K562 (cell line): Measurements from ENCODE around the gene SLC1A3. TPM values are rescaled to one million over a fixed set of nuclear protein-coding genes. Genes with fewer than 3 reads are reported as not detected.
A peak's percentile ranks its signal among the peaks of the same experiment; 100 is the strongest.

Experiments
- BACH1 ChIP-seq: fragments of 200-800 bp; sonication (Bioruptor generic); IDR thresholded peaks from 2 replicates; pipeline ENCODE4 v1.6.1; 2016; ENCODE audit warnings: missing genetic modification characterization, missing compliant biosample characterization
- CXXC5 ChIP-seq: fragments of 250-450 bp; sonication (Bioruptor Pico); IDR thresholded peaks from 2 replicates; pipeline ENCODE4 v1.8.0; 2022; ENCODE audit warnings: inconsistent platforms, mild to moderate bottlenecking, moderate library complexity
- DMBX1 ChIP-seq: fragments of 250-450 bp; sonication (Bioruptor Pico); IDR thresholded peaks from 2 replicates; pipeline ENCODE4 v1.8.0; 2022; ENCODE audit warnings: inconsistent platforms, mild to moderate bottlenecking, moderate library complexity, borderline replicate concordance
- EP400 ChIP-seq: fragments of 450-650 bp; IDR thresholded peaks from 2 replicates; pipeline ENCODE4 v1.6.1; 2017; ENCODE audit warnings: antibody characterized with exemption, mild to moderate bottlenecking, moderate library complexity
- GABPA ChIP-seq: fragments of 200-800 bp; sonication (Bioruptor generic); conservative IDR thresholded peaks from 2 replicates; pipeline ENCODE4 v1.6.1; 2016; ENCODE audit warnings: low read depth, missing genetic modification characterization, missing compliant biosample characterization
- IRF9 ChIP-seq: fragments of 450-650 bp; IDR thresholded peaks from 2 replicates; pipeline ENCODE4 v1.6.1; 2016; ENCODE audit warnings: missing biosample characterization, missing genetic modification characterization
- KDM2B ChIP-seq: fragments of 250-450 bp; sonication (Bioruptor Pico); IDR thresholded peaks from 2 replicates; pipeline ENCODE4 v1.8.0; 2021; ENCODE audit warnings: mild to moderate bottlenecking, moderate library complexity
- KLF6 ChIP-seq: fragments of 250-450 bp; sonication (Bioruptor Pico); IDR thresholded peaks from 2 replicates; pipeline ENCODE4 v1.4.0; 2020; ENCODE audit warnings: mild to moderate bottlenecking, moderate library complexity, borderline replicate concordance
- PCBP1 ChIP-seq: fragments of 200-400 bp; formaldehyde crosslinking; IDR thresholded peaks from 2 replicates; pipeline ENCODE4 v1.6.1; 2018; ENCODE audit warnings: mild to moderate bottlenecking, low read depth, low read length; ENCODE audit not compliant: poor library complexity, severe bottlenecking
- POLR2H ChIP-seq: IDR thresholded peaks from 2 replicates; pipeline ENCODE4 v1.6.1; 2016; ENCODE audit warnings: missing genetic modification characterization, low read depth, mild to moderate bottlenecking, control low read depth, missing compliant biosample characterization, moderate library complexity
- PURB ChIP-seq: sonication (generic); formaldehyde crosslinking; IDR thresholded peaks from 2 replicates; pipeline ENCODE4 v1.9.0; 2021; ENCODE audit warnings: low read depth, mild to moderate bottlenecking, missing genetic modification reagents
- RB1 ChIP-seq: fragments of 450-650 bp; IDR thresholded peaks from 2 replicates; pipeline ENCODE4 v1.6.1; 2017; ENCODE audit warnings: low read depth, mild to moderate bottlenecking
- RBM22 ChIP-seq: fragments of 200-400 bp; formaldehyde crosslinking; IDR thresholded peaks from 2 replicates; pipeline ENCODE4 v1.6.1; 2018; ENCODE audit warnings: low read length, low read depth; ENCODE audit not compliant: poor library complexity, severe bottlenecking
- RNF219 ChIP-seq: fragments of 250-450 bp; sonication (Bioruptor Pico); IDR thresholded peaks from 2 replicates; pipeline ENCODE4 v1.5.0; 2022; ENCODE audit warnings: mild to moderate bottlenecking
- SOX6 ChIP-seq: fragments of 450-650 bp; IDR thresholded peaks from 2 replicates; pipeline ENCODE4 v1.6.1; 2014; ENCODE audit warnings: mild to moderate bottlenecking
- TARDBP ChIP-seq: fragments of 450-650 bp; IDR thresholded peaks from 2 replicates; pipeline ENCODE4 v1.6.1; 2016
- ZC3H4 ChIP-seq: sonication (generic); formaldehyde crosslinking; IDR thresholded peaks from 2 replicates; pipeline ENCODE4 v1.9.0; 2021; ENCODE audit warnings: missing genetic modification reagents, borderline replicate concordance
- ZEB2 ChIP-seq: fragments of 450-650 bp; IDR thresholded peaks from 2 replicates; pipeline ENCODE4 v1.6.1; 2016
- ZNF175 ChIP-seq: fragments of 200-800 bp; sonication (Bioruptor generic); IDR thresholded peaks from 2 replicates; pipeline ENCODE4 v1.6.1; 2016; ENCODE audit warnings: low read depth, mild to moderate bottlenecking, missing genetic modification characterization, missing compliant biosample characterization
- ZNF24 ChIP-seq: fragments of 450-650 bp; IDR thresholded peaks from 2 replicates; pipeline ENCODE4 v1.6.1; 2016
- ZNF280B ChIP-seq: fragments of 250-450 bp; sonication (Bioruptor Pico); IDR thresholded peaks from 2 replicates; pipeline ENCODE4 v1.5.1; 2021; ENCODE audit warnings: mild to moderate bottlenecking
- ZNF507 ChIP-seq: conservative IDR thresholded peaks from 2 replicates; pipeline ENCODE4 v1.6.1; 2017; ENCODE audit warnings: missing genetic modification characterization, missing compliant biosample characterization
- ZNF561 ChIP-seq: fragments of 450-650 bp; formaldehyde crosslinking; conservative IDR thresholded peaks from 2 replicates; pipeline ENCODE4 v1.4.0; 2020; ENCODE audit warnings: mild to moderate bottlenecking, moderate library complexity
- ZNF589 ChIP-seq: fragments of 200-800 bp; sonication (Bioruptor generic); IDR thresholded peaks from 2 replicates; pipeline ENCODE4 v1.6.1; 2016; ENCODE audit warnings: low read depth, missing genetic modification characterization, missing compliant biosample characterization
- ZNF766 ChIP-seq: fragments of 200-800 bp; sonication (Bioruptor generic); conservative IDR thresholded peaks from 2 replicates; pipeline ENCODE4 v1.6.1; 2016; ENCODE audit warnings: missing genetic modification characterization, missing compliant biosample characterization
- polyA plus RNA-seq, 8 experiments: library from polyadenylated mRNA; depleted of rRNA in 4 of 8; stranded (reverse) in 5 of 8; unstranded in 3 of 8; fragments of >200 nt; fragmentation: Nextera tagmentation in 2 of 8; fragmentation: Illumina TruSeq in 1 of 8; extraction: Ambion mirVana in 2 of 8; extraction: Trizol in 1 of 8; gene quantifications; 2 replicates each; pipeline versions ENCODE4 v1.2.1 to v1.2.3, GENCODE V29; 2011 to 2014; ENCODE audit warnings: inconsistent platforms in 1 of 8, missing spikeins in 1 of 8
- total RNA-seq, 7 experiments: library from RNA; depleted of rRNA in 6 of 7; stranded (reverse); fragments of >200 nt in 6 of 7; fragmentation: Illumina TruSeq in 2 of 7; extraction: Trizol in 2 of 7; gene quantifications; 2 replicates each; pipeline versions ENCODE4 v1.2.1 to v1.2.3, GENCODE V29; 2011 to 2021; ENCODE audit warnings: low replicate concordance in 1 of 7

Gene SLC1A3
- total and polyA plus RNA-seq, 9 of the 15 experiments (the other 6 are each of a cell fraction or from before 2014, with no cell fraction given): 0.13 TPM; not detected in 8

GRCh38 chr5:36703245-36703860 lies 96.9 kb downstream of the SLC1A3 start (continued):
- TF ChIP-seq ZNF589 (CRISPR knock-in tag) (peak; percentile 95), GABPA (peak; percentile 48; the same call in 1 of the 2 replicates), ZNF561 (CRISPR knock-in tag) (no peak), RNF219 (CRISPR knock-in tag) (no peak), POLR2H (tag) (peak; percentile 59; the same call in 1 of the 2 replicates), TARDBP (no peak), ZEB2 (no peak), RBM22 (no peak), EP400 (peak; percentile 47; the same call in 1 of the 2 replicates), KLF6 (CRISPR knock-in tag) (peak; percentile 13; the same call in 1 of the 2 replicates), ZNF175 (CRISPR knock-in tag) (peak; percentile 96), ZNF507 (tag) (no peak), ZNF280B (CRISPR knock-in tag) (no peak), ZC3H4 (CRISPR knock-in tag) (no peak), RB1 (no peak), SOX6 (peak; percentile 68; the same call in 1 of the 2 replicates), PCBP1 (no peak), BACH1 (tag) (peak; percentile 48; the same call in 1 of the 2 replicates), CXXC5 (CRISPR knock-in tag) (peak; percentile 21; the same call in 1 of the 2 replicates), DMBX1 (CRISPR knock-in tag) (peak; percentile 90), KDM2B (CRISPR knock-in tag) (no peak), PURB (CRISPR knock-in tag) (no peak), ZNF766 (peak; percentile 52; the same call in 1 of the 2 replicates), IRF9 (tag) (0 out of 2 replicates have a peak, but pooled peaks have one; percentile 27), ZNF24 (no peak)
